SH-SY5Y (cell line): ENCODE measurements around the gene TRPC5OS.

Experiments
- GATA2 ChIP-seq: IDR thresholded peaks from 2 replicates; pipeline ENCODE4 v1.6.1; 2011; ENCODE audit warnings: mild to moderate bottlenecking, low read depth, low read length
- GATA3 ChIP-seq: IDR thresholded peaks from 2 replicates; pipeline ENCODE4 v1.6.1; 2011; ENCODE audit warnings: low read depth, mild to moderate bottlenecking, low read length, moderate library complexity

- TF ChIP-seq GATA2, result no peak
- TF ChIP-seq GATA3, result no peak
Measured at GRCh38 chrX:111886678-111887077, 10.7 kb downstream of the TRPC5OS start.
